ENCODE measurements around the gene LGALS3BP. TPM values are rescaled to one million over a fixed set of nuclear protein-coding genes. Genes with fewer than 3 reads are reported as not detected.

The LGALS3BP gene
- total and polyA plus RNA-seq, 2 of the 13 experiments (the other 11 are each of a cell fraction or from before 2014, with no cell fraction given) = 137 to 332 TPM

DNA sequence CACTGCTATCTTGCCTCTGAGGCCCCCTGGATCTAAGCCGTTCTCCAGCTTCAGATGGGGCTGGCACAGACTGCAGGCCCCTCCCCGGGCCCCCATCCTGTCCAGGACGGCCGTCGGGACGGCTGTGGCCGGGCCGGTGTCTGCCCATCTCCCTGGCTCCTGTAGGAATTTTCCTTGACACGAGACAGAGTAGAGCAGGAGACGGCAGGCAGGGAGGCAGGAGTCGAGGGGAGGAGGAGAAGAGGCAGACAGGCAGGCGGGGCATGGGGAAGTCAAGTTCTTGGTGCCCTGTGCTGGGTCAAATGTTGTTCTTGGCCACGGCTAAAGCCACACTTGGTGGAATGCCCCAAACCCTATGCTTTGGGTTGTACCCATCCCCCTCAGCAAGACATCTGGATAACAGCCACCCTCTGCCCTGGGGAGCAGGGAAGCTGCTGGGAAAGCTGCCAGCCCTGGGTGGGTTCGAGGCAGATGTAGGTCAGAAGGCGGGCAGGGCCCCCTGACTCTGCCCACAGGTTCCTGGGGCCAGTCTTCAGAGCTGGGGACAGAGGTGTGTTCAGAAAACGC, 48.3 kb upstream of the LGALS3BP start (continued):
- no peak for TF ChIP-seq SMARCC2 (IDR thresholded peaks at IDR 0.05)
- TF ChIP-seq HMG20B (CRISPR knock-in tag; conservative IDR thresholded peaks at IDR 0.05) = no peak
- TF ChIP-seq ZNF333 (CRISPR knock-in tag; IDR thresholded peaks at IDR 0.05; ENCODE audit: borderline replicate concordance) = peak; percentile 57; the same call in 1 of the 2 replicates
- no peak for TF ChIP-seq MAZ (IDR thresholded peaks at IDR 0.05; ENCODE audit: borderline replicate concordance, low read depth, low read length)
- TF ChIP-seq MAZ (CRISPR knock-in tag; IDR thresholded peaks at IDR 0.05; ENCODE audit: low read depth) = no peak; the same call in 1 of the 2 replicates
- TF ChIP-seq, protein P1, sequence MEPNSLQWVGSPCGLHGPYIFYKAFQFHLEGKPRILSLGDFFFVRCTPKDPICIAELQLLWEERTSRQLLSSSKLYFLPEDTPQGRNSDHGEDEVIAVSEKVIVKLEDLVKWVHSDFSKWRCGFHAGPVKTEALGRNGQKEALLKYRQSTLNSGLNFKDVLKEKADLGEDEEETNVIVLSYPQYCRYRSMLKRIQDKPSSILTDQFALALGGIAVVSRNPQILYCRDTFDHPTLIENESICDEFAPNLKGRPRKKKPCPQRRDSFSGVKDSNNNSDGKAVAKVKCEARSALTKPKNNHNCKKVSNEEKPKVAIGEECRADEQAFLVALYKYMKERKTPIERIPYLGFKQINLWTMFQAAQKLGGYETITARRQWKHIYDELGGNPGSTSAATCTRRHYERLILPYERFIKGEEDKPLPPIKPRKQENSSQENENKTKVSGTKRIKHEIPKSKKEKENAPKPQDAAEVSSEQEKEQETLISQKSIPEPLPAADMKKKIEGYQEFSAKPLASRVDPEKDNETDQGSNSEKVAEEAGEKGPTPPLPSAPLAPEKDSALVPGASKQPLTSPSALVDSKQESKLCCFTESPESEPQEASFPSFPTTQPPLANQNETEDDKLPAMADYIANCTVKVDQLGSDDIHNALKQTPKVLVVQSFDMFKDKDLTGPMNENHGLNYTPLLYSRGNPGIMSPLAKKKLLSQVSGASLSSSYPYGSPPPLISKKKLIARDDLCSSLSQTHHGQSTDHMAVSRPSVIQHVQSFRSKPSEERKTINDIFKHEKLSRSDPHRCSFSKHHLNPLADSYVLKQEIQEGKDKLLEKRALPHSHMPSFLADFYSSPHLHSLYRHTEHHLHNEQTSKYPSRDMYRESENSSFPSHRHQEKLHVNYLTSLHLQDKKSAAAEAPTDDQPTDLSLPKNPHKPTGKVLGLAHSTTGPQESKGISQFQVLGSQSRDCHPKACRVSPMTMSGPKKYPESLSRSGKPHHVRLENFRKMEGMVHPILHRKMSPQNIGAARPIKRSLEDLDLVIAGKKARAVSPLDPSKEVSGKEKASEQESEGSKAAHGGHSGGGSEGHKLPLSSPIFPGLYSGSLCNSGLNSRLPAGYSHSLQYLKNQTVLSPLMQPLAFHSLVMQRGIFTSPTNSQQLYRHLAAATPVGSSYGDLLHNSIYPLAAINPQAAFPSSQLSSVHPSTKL (CRISPR knock-in tag; IDR thresholded peaks at IDR 0.05) = no peak

DNA sequence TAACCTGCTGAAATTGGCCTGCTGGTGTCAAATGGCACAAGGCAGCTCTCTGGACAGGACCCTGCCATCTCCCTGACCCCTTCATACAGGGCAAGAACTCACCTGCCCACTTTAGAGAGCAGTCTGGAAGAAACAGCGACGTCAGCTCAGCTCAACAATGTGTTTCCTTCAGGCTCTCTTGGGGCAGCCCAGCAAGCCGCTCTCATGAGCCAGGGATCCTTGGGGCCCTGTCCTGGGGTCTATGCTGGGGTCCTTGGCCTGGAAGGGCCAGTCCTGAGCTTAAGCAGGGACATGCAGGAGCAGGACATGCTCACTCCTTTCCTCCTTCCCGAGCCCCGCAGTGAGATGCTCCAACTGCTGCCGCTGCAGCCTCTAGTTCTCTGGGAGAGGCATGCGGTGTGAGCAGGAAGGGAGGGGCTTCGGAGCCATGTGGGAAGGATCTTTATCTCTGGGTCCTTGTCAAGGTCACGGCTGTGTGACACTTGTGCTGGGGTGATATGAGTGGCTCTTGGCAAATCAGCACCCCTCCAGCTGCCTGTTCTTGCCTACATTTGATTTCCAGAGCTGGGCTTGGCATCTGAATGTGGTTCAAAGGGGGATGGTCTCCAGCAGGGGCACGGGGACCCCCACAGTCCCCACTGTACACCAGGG, 47.7 kb upstream of the LGALS3BP start:
- WGBS (ENCODE audit: low lambda C conversion rate) = 0% methylated on average over 6 of the region's 10 CpGs
- H3K36me3 ChIP-seq (replicated peaks in 1 of 2; ENCODE audit: control insufficient read depth in 1 of 2, insufficient read depth in 2 of 2, low read length in 2 of 2) = no peaks in the 10 kb centered on the region; a peak in 1 of 5 replicates
- no peaks in the 10 kb centered on the region for H3K9me3 ChIP-seq (ENCODE audit: low read length)
- BruUV-seq (replicated peaks) = TSS peak; percentile 96
- H3K79me2 ChIP-seq (ENCODE audit: insufficient read depth, low read length) = peaks cover 8% of the 10 kb centered on the region
- peak overlapping the region; percentile 94 for H3K9ac ChIP-seq (ENCODE audit: insufficient read depth, low read depth, low read length)
- ChIA-PET CTCF (ENCODE audit: low intra/inter-chr PET ratio, low total read pairs) (interaction anchor here (1.0 to 1.4 kb wide), 2 partner anchors 14 to 19 kb away, joined by 3 read pairs; no protein-coding TSS in a partner anchor), POLR2A (interaction anchor here (0.6 to 4.6 kb wide), 35 partner anchors 9 to 1645 kb away, joined by 3 to 127 read pairs (median 6); partner anchors contain the start of genes CANT1, ENGASE, LGALS3BP and TIMP2)
- no peaks in the 10 kb centered on the region for H4K20me1 ChIP-seq (ENCODE audit: insufficient read depth, low read length)
- peak overlapping the region; percentile 99 for H3K4me2 ChIP-seq (ENCODE audit: low read depth, low read length)
- H3K4me1 ChIP-seq (ENCODE audit: insufficient read depth, low read length) = peaks cover 79% of the 10 kb centered on the region
- H2AFZ ChIP-seq (ENCODE audit: low read length) = no peak overlapping the region
- peak; percentile 69 for ATAC-seq
- peak overlapping the region; percentile 56 to 82 (median 57) for H3K4me3 ChIP-seq (replicated peaks in 1 of 3; ENCODE audit: insufficient read depth in 1 of 3, low read depth in 2 of 3, low read length in 3 of 3)
- intact Hi-C loops (cut with micrococcal nuclease; ENCODE audit: unreplicated experiment) = loop anchor here (1.0 to 5.0 kb wide), 2 partner anchors 8 to 40 kb away; no protein-coding TSS in a partner anchor
- peaks cover 0 to 16% of the 10 kb centered on the region in 2 experiments; a peak in 2 of 5 replicates for H3K27me3 ChIP-seq (ENCODE audit: control insufficient read depth in 1 of 2, insufficient read depth in 2 of 2, low read length in 2 of 2)
- in situ Hi-C loops (cut with HindIII; ENCODE audit: extremely low pct_ligation_motif_present, low pct_unique_long_range_greater_than_20kb) = no loop called here
- peak overlapping the region; percentile 95 for H3K27ac ChIP-seq (ENCODE audit: extremely low read length, insufficient read depth, low read length)
- FAIRE-seq = peak; percentile 95
- peak; percentile 94 for DNase-seq (ENCODE audit: low spot score)
- TF ChIP-seq, protein P2, sequence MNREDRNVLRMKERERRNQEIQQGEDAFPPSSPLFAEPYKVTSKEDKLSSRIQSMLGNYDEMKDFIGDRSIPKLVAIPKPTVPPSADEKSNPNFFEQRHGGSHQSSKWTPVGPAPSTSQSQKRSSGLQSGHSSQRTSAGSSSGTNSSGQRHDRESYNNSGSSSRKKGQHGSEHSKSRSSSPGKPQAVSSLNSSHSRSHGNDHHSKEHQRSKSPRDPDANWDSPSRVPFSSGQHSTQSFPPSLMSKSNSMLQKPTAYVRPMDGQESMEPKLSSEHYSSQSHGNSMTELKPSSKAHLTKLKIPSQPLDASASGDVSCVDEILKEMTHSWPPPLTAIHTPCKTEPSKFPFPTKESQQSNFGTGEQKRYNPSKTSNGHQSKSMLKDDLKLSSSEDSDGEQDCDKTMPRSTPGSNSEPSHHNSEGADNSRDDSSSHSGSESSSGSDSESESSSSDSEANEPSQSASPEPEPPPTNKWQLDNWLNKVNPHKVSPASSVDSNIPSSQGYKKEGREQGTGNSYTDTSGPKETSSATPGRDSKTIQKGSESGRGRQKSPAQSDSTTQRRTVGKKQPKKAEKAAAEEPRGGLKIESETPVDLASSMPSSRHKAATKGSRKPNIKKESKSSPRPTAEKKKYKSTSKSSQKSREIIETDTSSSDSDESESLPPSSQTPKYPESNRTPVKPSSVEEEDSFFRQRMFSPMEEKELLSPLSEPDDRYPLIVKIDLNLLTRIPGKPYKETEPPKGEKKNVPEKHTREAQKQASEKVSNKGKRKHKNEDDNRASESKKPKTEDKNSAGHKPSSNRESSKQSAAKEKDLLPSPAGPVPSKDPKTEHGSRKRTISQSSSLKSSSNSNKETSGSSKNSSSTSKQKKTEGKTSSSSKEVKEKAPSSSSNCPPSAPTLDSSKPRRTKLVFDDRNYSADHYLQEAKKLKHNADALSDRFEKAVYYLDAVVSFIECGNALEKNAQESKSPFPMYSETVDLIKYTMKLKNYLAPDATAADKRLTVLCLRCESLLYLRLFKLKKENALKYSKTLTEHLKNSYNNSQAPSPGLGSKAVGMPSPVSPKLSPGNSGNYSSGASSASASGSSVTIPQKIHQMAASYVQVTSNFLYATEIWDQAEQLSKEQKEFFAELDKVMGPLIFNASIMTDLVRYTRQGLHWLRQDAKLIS (CRISPR knock-in tag; IDR thresholded peaks at IDR 0.05) = peak; percentile 74; the same call in 1 of the 2 replicates
- TF ChIP-seq U2AF1 (optimal IDR thresholded peaks at IDR 0.05; ENCODE audit: low read depth, low read length) (no peak), ZBTB21 (CRISPR knock-in tag; IDR thresholded peaks at IDR 0.05) (0 out of 2 replicates have a peak, but pooled peaks have one; percentile 44), NAIF1 (CRISPR knock-in tag; IDR thresholded peaks at IDR 0.05; ENCODE audit: borderline replicate concordance) (peak; percentile 66), ZNF644 (CRISPR knock-in tag; IDR thresholded peaks at IDR 0.05; ENCODE audit: low read depth) (0 out of 2 replicates have a peak, but pooled peaks have one; percentile 27), ZSCAN9 (CRISPR knock-in tag; IDR thresholded peaks at IDR 0.05; ENCODE audit: borderline replicate concordance) (peak; percentile 87)
- TF ChIP-seq, protein P3, sequence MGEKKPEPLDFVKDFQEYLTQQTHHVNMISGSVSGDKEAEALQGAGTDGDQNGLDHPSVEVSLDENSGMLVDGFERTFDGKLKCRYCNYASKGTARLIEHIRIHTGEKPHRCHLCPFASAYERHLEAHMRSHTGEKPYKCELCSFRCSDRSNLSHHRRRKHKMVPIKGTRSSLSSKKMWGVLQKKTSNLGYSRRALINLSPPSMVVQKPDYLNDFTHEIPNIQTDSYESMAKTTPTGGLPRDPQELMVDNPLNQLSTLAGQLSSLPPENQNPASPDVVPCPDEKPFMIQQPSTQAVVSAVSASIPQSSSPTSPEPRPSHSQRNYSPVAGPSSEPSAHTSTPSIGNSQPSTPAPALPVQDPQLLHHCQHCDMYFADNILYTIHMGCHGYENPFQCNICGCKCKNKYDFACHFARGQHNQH (CRISPR knock-in tag; IDR thresholded peaks at IDR 0.05) = peak; percentile 81

Data from HepG2 (cell line).